ENCODE results near the gene FGG. TPM values are rescaled to one million over a fixed set of nuclear protein-coding genes. Genes with fewer than 3 reads are reported as not detected.
"Not testable (repeated sequence)": the region's sequence is repeated elsewhere in the genome, so short reads cannot be mapped to it uniquely, and the experiment has no call there.

Gene FGG
- total and polyA plus RNA-seq, 3 donors from 2014 or later = 0.25 to 5.1 (median 2.8) TPM

DNA sequence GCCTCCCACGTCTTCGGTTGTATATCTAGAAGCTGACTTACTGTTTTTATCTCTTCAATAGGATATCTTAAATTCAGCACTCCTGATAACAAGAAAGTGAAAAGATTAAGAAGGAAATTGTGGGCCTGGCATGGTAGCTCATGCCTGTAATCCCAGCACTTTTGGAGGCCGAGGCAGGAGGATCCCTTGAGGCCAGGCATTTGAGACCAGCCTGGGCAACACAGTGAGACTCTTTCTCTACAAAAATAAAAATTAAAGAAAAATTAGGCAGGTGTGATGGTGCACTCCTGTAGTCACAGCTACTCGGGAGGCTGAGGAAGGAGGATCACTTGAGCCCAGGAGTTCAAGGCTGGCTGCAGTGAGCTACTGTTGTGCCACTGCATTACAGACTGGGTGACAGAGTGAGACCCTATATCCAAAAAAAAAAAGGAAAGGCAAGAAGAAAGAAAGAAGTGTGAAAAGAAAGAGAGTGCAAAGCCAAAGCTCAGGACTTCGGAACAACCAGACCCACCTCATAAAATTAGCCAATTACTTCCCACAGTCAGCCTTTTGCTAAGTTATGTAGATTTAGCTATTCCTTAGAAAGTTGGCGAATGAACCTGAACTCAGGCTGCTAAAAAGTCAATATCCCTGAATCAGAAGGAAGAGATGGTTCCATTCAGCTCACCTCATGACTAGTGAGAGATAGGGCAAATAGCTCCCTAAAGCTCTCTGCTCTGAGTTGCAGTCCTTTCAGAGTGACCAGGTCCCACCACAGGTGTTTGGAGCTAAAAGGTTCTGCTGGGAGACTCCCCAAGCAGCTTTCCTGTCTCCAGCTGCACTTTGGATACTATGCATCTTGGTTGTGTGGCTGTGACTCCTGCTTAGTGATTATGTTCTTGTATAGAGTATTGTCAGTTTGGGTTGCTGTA lies 9.2 kb downstream of the FGG start:
- Histone ChIP-seq H3K36me3 (ENCODE audit: low read depth, missing control alignments) (no peaks in the 10 kb centered on the region), H3K9me3 (no peaks in the 10 kb centered on the region), H3K4me1 (no peaks in the 10 kb centered on the region), H3K4me3 (no peak overlapping the region), H3K27me3 (no peaks in the 10 kb centered on the region), H3K27ac (no peak overlapping the region)
- intact Hi-C loops (cut with DNase I; ENCODE audit: low total_unique reads) = no loop called here
- TF ChIP-seq CTCF (IDR thresholded peaks at IDR 0.05) (no peak), POLR2A (IDR thresholded peaks at IDR 0.05) (no peak)
- no peak for DNase-seq
- 86 to 87% methylated on average over 6 of the region's 6 CpGs for whole genome bisulfite sequencing, 2 donors

- WGBS, 2 donors = 77 to 91% methylated on average over 1 of the region's 1 CpG
- DNase-seq = no peak
- intact Hi-C loops (cut with DNase I; ENCODE audit: low total_unique reads) = no loop called here
Measured at GRCh38 chr4:154602404-154603020, 9.9 kb downstream of the FGG start.

DNA sequence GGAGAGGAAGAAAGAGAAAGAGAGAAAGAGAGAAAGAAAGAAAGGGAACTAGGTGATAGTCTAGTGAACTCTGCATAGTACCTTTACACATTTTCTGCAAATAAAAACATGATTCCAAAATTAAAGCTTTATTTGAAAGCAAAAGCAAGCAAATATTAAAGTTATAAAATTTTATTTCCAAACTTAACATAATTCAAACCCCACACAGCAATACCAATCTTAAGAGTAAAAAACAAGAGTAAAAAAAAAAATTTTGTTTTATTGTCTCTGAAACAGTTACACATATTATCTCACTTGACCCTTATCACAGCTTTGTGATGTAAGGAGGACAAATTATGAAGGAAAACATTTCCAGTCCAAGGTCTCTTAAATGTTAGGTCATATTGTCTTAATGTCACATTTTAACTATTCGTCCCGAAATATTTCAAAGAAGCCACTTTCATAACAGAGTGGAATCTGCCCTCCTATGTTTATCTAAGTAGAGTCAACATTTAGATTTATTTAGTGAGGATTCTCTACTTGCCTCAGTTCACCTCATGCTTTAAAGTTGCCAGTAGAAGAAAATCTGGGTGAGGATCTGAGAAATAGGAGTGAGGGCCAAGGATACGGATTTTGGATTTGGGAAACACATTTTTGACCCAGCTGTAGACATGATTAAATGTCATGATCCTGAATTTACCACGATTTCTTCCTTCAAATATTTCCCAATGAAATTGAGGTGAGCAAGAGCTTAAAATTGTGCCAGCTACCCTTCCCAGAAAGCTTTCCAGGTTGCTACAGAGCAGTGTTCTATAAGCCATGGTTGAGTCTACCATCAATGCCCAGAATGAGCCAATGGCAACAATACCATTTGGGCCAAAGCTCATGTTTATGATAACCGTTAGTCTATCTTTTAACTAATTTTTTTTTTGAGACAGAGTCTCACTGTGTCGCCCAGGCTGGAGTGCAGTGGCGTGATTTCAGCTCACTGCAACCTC lies 14.4 kb downstream of the FGG start:
- Histone ChIP-seq H3K4me1 (no peaks in the 10 kb centered on the region), H3K9me3 (no peaks in the 10 kb centered on the region), H3K36me3 (ENCODE audit: low read depth, missing control alignments) (no peaks in the 10 kb centered on the region), H3K27ac (no peak overlapping the region), H3K4me3 (no peak overlapping the region), H3K27me3 (no peaks in the 10 kb centered on the region)
- DNase-seq = no peak
- intact Hi-C loops (cut with DNase I; ENCODE audit: low total_unique reads) = no loop called here
- TF ChIP-seq POLR2A (IDR thresholded peaks at IDR 0.05) (no peak), CTCF (IDR thresholded peaks at IDR 0.05) (no peak)
- 76 to 77% methylated on average over 7 of the region's 7 CpGs for WGBS, 2 donors

More at GRCh38 chr4:154602404-154603020, 9.9 kb downstream of the FGG start:
- Histone ChIP-seq H3K4me3 (no peak overlapping the region), H3K9me3 (no peaks in the 10 kb centered on the region), H3K4me1 (no peaks in the 10 kb centered on the region), H3K36me3 (ENCODE audit: low read depth, missing control alignments) (no peaks in the 10 kb centered on the region), H3K27ac (no peak overlapping the region), H3K27me3 (no peaks in the 10 kb centered on the region)
- TF ChIP-seq CTCF (IDR thresholded peaks at IDR 0.05) (no peak), POLR2A (IDR thresholded peaks at IDR 0.05) (no peak)

DNA sequence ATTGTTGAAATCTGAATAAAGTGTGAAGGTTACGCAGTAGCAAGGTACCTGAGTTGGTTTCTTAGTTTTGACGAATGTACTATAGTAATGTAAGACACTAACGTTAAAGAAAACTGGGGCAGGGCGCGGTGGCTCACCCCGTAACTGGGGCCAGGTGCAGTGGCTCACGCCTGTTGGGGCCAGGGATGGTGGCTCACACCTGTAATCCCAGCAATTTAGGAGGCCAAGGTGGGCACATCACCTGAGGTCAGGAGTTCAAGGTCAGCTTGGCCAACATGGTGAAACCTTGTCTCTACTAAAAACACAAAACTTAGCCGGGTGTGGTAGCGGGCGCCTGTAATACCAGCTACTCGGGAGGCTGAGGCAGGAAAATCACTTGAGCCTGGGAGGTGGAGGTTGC lies 15.2 kb downstream of the FGG start:
- H3K4me3 ChIP-seq; H3K4me1 ChIP-seq; intact Hi-C loops (cut with DNase I; ENCODE audit: low total_unique reads); DNase-seq; H3K27me3 ChIP-seq; H3K36me3 ChIP-seq (ENCODE audit: low read depth, missing control alignments); H3K9me3 ChIP-seq; H3K27ac ChIP-seq: not testable (repeated sequence)
- 90 to 95% methylated on average over 11 of the region's 11 CpGs for WGBS, 2 donors

DNA sequence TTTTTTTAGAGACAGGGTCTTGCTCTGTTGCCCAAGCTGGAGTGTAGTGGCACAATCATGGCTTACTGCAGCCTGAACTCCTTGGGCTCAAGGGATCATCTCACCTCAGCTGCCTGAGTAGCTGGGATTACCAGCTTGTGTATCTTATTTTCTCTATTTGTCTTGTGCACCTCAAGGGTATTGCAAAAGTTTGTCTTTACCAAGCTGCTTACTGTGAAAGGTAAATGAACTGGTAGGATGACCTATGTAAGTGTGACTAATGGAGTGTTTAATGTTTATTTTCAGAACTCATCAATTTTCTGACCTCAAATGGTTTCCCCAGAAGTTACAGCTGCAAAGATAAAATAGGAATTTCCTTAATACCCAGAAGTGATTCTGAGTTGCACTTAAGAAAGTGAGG lies 16.6 kb downstream of the FGG start:
- DNase-seq = no peak
- Histone ChIP-seq H3K27me3 (no peaks in the 10 kb centered on the region), H3K9me3 (no peaks in the 10 kb centered on the region), H3K27ac (no peak overlapping the region), H3K4me1 (no peaks in the 10 kb centered on the region), H3K4me3 (no peak overlapping the region), H3K36me3 (ENCODE audit: low read depth, missing control alignments) (no peaks in the 10 kb centered on the region)
- TF ChIP-seq CTCF (IDR thresholded peaks at IDR 0.05) (no peak), POLR2A (IDR thresholded peaks at IDR 0.05) (no peak)
- intact Hi-C loops (cut with DNase I; ENCODE audit: low total_unique reads) = no loop called here

GRCh38 chr4:154594343-154594742 lies 18.1 kb downstream of the FGG start:
- H3K4me1 ChIP-seq; intact Hi-C loops (cut with DNase I; ENCODE audit: low total_unique reads); DNase-seq; H3K36me3 ChIP-seq (ENCODE audit: low read depth, missing control alignments); H3K9me3 ChIP-seq; H3K27me3 ChIP-seq; H3K4me3 ChIP-seq; H3K27ac ChIP-seq: not testable (repeated sequence)
- 91% methylated on average over 3 of the region's 3 CpGs for WGBS, 2 donors

Data from testis (tissue), 3 donors.